ENCODE results near the gene OSBPL6.

GRCh38 chr2:178322068-178322467 is 127.8 kb downstream of the OSBPL6 start:
- TF ChIP-seq POLR2A (IDR thresholded peaks at IDR 0.05) = no peak
- no peak for TF ChIP-seq CTCF (IDR thresholded peaks at IDR 0.05)

All from lower leg skin (tissue), 3 donors.